Naive thymus-derived CD4-positive, alpha-beta T cell (primary cell): ENCODE measurements around the gene C4orf36. TPM values are rescaled to one million over a fixed set of nuclear protein-coding genes. Genes with fewer than 3 reads are reported as not detected.

Experiments used
- ATAC-seq: fragments of 150-1000 bp; cut with Tn5 transposase; 2 replicates; pipeline ENCODE4 v1.10.0; 2021; ENCODE audit warnings: mild to moderate bottlenecking, moderate library complexity
- CTCF ChIA-PET: fragments of 350-600 bp; sonication (Branson Sonifier 250); formaldehyde crosslinking; loops from one replicate; lab custom pipeline; 2021; ENCODE audit warnings: antibody characterized with exemption; lab: Charles Lee
- POLR2A ChIA-PET: fragments of 350-600 bp; sonication (Branson Sonifier 250); formaldehyde crosslinking; loops from one replicate; lab custom pipeline; 2021; ENCODE audit warnings: antibody characterized with exemption, inconsistent platforms; lab: Charles Lee
- DNase-seq, 9 donors: peaks; one replicate each; pipeline versions ENCODE4 v3.0.0 to v3.0.0-alpha.2; 2020 to 2022; ENCODE audit warnings: mixed read lengths in 1 of 9
- H3K27ac ChIP-seq: one replicate; pipeline ENCODE4 v1.7.0; 2013; ENCODE audit warnings: mild to moderate bottlenecking, low read depth, low read length, moderate library complexity
- H3K27me3 ChIP-seq, 2 donors: one replicate each; pipeline ENCODE4 v1.7.0; 2013; ENCODE audit warnings: low read length in 2 of 2, mild to moderate bottlenecking in 2 of 2, moderate library complexity in 2 of 2; ENCODE audit not compliant: control insufficient read depth in 2 of 2, insufficient read depth in 2 of 2
- H3K36me3 ChIP-seq, 3 experiments: 1 replicate in 2 of 3; 2 replicates in 1 of 3; pipeline ENCODE4 v1.7.0; 2013; ENCODE audit warnings: low read length in 3 of 3, mild to moderate bottlenecking in 3 of 3, moderate library complexity in 1 of 3; ENCODE audit not compliant: insufficient read depth in 3 of 3, control insufficient read depth in 2 of 3
- H3K4me1 ChIP-seq, 2 donors: one replicate each; pipeline ENCODE4 v1.7.0; 2013; ENCODE audit warnings: low read length in 2 of 2, mild to moderate bottlenecking in 2 of 2, moderate library complexity in 1 of 2; ENCODE audit not compliant: control insufficient read depth in 2 of 2, insufficient read depth in 2 of 2
- H3K4me3 ChIP-seq: 2 replicates; pipeline ENCODE4 v1.7.0; 2013; ENCODE audit warnings: mild to moderate bottlenecking, low read length
- H3K9me3 ChIP-seq, 3 experiments: 1 replicate in 2 of 3; 2 replicates in 1 of 3; pipeline ENCODE4 v1.7.0; 2013; ENCODE audit warnings: low read length in 3 of 3; ENCODE audit not compliant: control insufficient read depth in 2 of 3
- H3K27ac Mint-ChIP-seq, 9 donors: one replicate each; pipeline ENCODE4 v1.8.0; 2020 to 2022; ENCODE audit warnings: mixed read lengths in 9 of 9, mild to moderate bottlenecking in 8 of 9, moderate library complexity in 5 of 9, inconsistent platforms in 2 of 9
- H3K27me3 Mint-ChIP-seq, 5 donors: one replicate each; pipeline ENCODE4 v1.8.0; 2021 to 2022; ENCODE audit warnings: mixed read lengths in 5 of 5, mild to moderate bottlenecking in 1 of 5
- H3K36me3 Mint-ChIP-seq, 5 donors: one replicate each; pipeline ENCODE4 v1.8.0; 2020 to 2022; ENCODE audit warnings: mixed read lengths in 5 of 5, mild to moderate bottlenecking in 3 of 5, inconsistent platforms in 1 of 5
- H3K4me1 Mint-ChIP-seq, 7 donors: one replicate each; pipeline ENCODE4 v1.8.0; 2020 to 2022; ENCODE audit warnings: mixed read lengths in 7 of 7, mild to moderate bottlenecking in 3 of 7, inconsistent platforms in 1 of 7
- H3K4me3 Mint-ChIP-seq, 10 donors: one replicate each; pipeline ENCODE4 v1.8.0; 2020 to 2022; ENCODE audit warnings: mild to moderate bottlenecking in 10 of 10, mixed read lengths in 10 of 10, moderate library complexity in 6 of 10, inconsistent platforms in 2 of 10
- H3K9me3 Mint-ChIP-seq, 11 donors: one replicate each; pipeline ENCODE4 v1.8.0; 2020 to 2022; ENCODE audit warnings: mixed read lengths in 11 of 11, mild to moderate bottlenecking in 4 of 11, inconsistent platforms in 1 of 11, moderate library complexity in 1 of 11
- intact Hi-C, 2 donors: fragments of 100-400 bp; cut with micrococcal nuclease; formaldehyde crosslinking; loops; one replicate each; pipeline ENCODE4 v1.15.1; 2023
- polyA plus RNA-seq, 2 donors: library from polyadenylated mRNA; unstranded; fragments of 300-500 nt; fragmentation: Illumina TruSeq; gene quantifications; one replicate each; pipeline ENCODE4 v1.2.3, GENCODE V29; 2021
- total RNA-seq, 6 experiments: library from RNA in 5 of 6; stranded (reverse) in 5 of 6; gene quantifications; 1 replicate in 5 of 6; 2 replicates in 1 of 6; pipeline ENCODE4 v1.2.3 and lab custom pipeline; 2021 to 2026

The C4orf36 gene
- total and polyA plus RNA-seq, 7 experiments from 2014 or later = not detected

DNA sequence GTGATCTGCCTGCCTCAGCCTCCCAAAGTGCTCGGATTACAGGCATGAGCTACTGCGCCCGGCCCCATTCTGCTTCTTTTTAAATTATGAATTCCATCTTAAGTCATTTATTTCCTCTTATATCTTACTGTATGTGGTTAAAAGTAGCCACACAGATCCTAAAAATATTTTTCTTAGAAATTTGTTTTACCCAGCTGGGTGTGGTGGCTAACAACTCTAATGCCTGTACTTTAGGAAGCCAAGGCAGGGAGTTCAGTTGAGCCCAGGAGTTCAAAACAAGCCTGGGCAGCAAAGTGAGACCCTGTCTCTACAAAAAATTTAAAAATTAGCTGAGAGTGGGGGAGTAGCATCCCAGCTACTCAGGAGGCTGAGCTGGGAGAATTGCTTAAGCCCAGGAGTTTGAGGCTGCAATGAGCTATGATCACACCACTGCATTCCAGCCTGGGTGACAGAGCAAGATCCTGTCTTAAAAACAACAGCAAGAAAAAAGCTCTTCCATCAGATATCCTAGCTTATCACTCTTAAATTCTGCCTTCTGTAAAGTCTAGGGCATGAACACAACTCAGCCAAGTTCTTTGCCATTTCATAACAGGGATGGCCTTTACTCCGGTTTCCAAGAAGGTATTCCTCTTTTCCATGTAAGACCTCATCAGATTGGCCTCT, 27.5 kb upstream of the C4orf36 start:
- ChIA-PET CTCF (interaction anchor here (0.8 to 7.2 kb wide), 5 partner anchors 10 to 184 kb away, joined by 3 to 215 read pairs (median 4); partner anchors contain the start of gene AFF1), POLR2A (no interaction called here)
- DNase-seq (no peak), ATAC-seq (no peak)
- no peaks in the 10 kb centered on the region for H3K9me3 ChIP-seq
- H3K4me1 Mint-ChIP-seq = peaks cover 0 to 11% (median 0%) of the 10 kb centered on the region in 7 donors
- no peak overlapping the region for H3K27ac Mint-ChIP-seq
- H3K4me3 Mint-ChIP-seq = no peak overlapping the region
- H3K27me3 Mint-ChIP-seq = peaks cover 0 to 3% (median 0%) of the 10 kb centered on the region in 5 donors
- H3K27ac ChIP-seq = no peak overlapping the region
- peaks cover 0 to 29% (median 4%) of the 10 kb centered on the region in 5 donors for H3K36me3 Mint-ChIP-seq
- H3K36me3 ChIP-seq = no peaks in the 10 kb centered on the region
- H3K4me3 ChIP-seq = no peak overlapping the region
- no peaks in the 10 kb centered on the region for H3K27me3 ChIP-seq
- peaks cover 0 to 3% (median 0%) of the 10 kb centered on the region in 11 donors for H3K9me3 Mint-ChIP-seq
- H3K4me1 ChIP-seq = no peaks in the 10 kb centered on the region
- intact Hi-C loops = loop anchor here in 1 of 2 donors (5.0 kb wide), 1 partner anchor 548 kb away; no protein-coding TSS in a partner anchor

DNA sequence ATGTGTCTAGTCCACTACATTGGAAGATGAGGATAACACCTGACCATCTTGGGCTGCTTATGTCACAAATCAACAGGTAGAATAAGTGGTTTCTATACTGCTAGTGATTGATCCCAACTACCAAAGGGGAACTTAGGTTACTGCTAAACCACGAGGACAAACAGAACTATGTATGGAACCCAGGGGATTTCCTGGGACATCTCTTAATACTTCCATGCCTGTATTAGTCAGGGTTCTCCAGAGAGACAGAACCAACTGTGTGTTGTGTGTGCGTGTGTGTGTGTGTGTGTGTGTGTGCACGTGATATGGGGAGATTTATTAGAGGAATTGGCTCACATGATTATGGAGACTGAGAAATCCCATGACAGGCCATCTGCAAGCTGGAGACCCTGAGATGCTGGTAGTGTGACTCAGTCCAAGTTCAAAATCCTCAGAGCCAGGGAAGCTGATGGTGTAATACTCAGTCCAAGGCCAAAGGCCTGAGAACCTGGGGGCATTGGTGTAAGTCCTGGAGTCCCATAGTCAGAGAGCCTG, 26.4 kb upstream of the C4orf36 start:
- DNase-seq (no peak), ATAC-seq (peak; percentile 13)
- Histone ChIP-seq H3K27ac (no peak overlapping the region), H3K4me3 (no peak overlapping the region), H3K4me1 (no peaks in the 10 kb centered on the region), H3K27me3 (no peaks in the 10 kb centered on the region), H3K9me3 (no peaks in the 10 kb centered on the region), H3K36me3 (no peaks in the 10 kb centered on the region)
- no peak overlapping the region for H3K27ac Mint-ChIP-seq
- peaks cover 0 to 3% (median 0%) of the 10 kb centered on the region in 5 donors for H3K27me3 Mint-ChIP-seq
- intact Hi-C loops = no loop called here
- H3K36me3 Mint-ChIP-seq = peaks cover 0 to 29% (median 4%) of the 10 kb centered on the region in 5 donors
- H3K9me3 Mint-ChIP-seq = peaks cover 0 to 3% (median 0%) of the 10 kb centered on the region in 11 donors
- H3K4me3 Mint-ChIP-seq = no peak overlapping the region
- peaks cover 0 to 11% (median 0%) of the 10 kb centered on the region in 7 donors for H3K4me1 Mint-ChIP-seq
- CTCF ChIA-PET = interaction anchor here (1.3 to 7.2 kb wide), 2 partner anchors 11 to 172 kb away, joined by 3 to 215 read pairs; no protein-coding TSS in a partner anchor
- POLR2A ChIA-PET = no interaction called here

DNA sequence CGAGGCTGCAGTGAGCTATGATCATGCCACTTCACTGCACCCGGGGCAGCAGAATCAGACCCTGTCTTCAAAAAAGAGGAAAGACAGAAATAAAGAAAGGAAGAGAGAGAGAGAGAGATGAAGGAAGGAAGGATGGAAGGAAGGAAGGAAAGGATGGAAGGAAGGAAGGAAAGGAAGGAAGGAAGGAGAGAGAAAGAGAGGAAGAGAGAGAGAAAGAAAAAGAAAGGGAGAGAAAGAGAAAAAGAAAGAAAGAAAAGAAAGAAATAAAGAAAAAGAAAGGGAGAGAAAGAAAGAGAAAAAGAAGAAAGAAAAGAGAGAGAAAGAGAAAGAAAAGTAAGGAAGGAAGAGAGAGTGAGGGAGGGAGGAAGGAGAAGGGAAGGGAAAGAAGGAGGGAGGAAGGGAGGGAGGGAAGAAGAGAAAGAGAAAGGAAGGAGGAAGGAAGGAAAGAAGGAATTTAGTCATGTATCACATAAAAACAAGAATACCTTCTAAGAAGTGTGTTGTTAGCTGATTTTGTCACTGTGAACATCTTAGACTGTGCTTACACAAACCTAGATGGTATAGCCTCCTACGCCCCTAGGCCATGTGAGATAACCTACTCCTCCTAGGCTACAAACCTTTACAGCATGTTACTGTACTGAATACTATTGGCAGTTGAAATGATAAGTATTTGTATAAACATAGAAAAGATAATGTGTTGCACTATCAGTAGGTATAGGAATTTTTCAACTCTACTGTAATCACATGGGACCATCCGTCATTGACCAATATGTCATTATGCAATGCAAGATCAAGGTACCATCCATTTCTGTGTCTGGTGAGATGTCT, 25.2 kb upstream of the C4orf36 start:
- Mint-ChIP-seq H3K4me3 (no peak overlapping the region), H3K9me3 (peaks cover 0 to 3% (median 0%) of the 10 kb centered on the region in 11 donors), H3K27me3 (peaks cover 0 to 3% (median 0%) of the 10 kb centered on the region in 5 donors), H3K36me3 (peaks cover 0 to 33% (median 4%) of the 10 kb centered on the region in 5 donors), H3K27ac (no peak overlapping the region), H3K4me1 (peaks cover 0 to 9% (median 0%) of the 10 kb centered on the region in 7 donors)
- Histone ChIP-seq H3K27ac (no peak overlapping the region), H3K4me3 (no peak overlapping the region), H3K27me3 (no peaks in the 10 kb centered on the region), H3K36me3 (no peaks in the 10 kb centered on the region), H3K4me1 (no peaks in the 10 kb centered on the region), H3K9me3 (no peaks in the 10 kb centered on the region)
- DNase-seq (no peak), ATAC-seq (no peak)
- POLR2A ChIA-PET = interaction anchor here (0.9 kb wide), 1 partner anchor 17 kb away, joined by 3 read pairs; the partner anchor contains the start of gene AFF1
- intact Hi-C loops = no loop called here
- CTCF ChIA-PET = interaction anchor here (0.6 to 1.2 kb wide), 3 partner anchors 88 to 175 kb away, joined by 3 to 4 read pairs (median 3); no protein-coding TSS in a partner anchor

DNA sequence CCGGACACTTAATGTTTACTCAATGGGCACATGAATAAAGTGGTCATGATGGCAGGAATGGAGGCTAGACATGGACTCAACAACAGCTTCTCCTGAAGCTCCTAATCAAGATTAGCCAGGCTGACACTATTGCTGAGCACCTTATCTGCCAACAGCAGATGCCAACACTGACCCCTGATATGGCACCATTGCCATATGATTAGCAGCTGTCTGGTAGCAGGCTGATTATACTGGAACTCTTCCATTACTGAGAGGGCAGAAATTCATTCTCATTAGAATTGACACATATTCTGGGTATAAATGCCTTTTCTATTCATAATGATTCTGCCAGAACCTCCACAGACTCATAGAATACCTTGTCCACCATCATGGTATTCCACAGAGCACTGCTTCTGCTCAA, 24.2 kb upstream of the C4orf36 start:
- ChIA-PET POLR2A (no interaction called here), CTCF (interaction anchor here (0.6 to 1.2 kb wide), 4 partner anchors 89 to 177 kb away, joined by 3 to 4 read pairs (median 4); no protein-coding TSS in a partner anchor)
- Histone ChIP-seq H3K4me3 (no peak overlapping the region), H3K4me1 (no peaks in the 10 kb centered on the region), H3K36me3 (no peaks in the 10 kb centered on the region), H3K27ac (no peak overlapping the region), H3K9me3 (no peaks in the 10 kb centered on the region), H3K27me3 (no peaks in the 10 kb centered on the region)
- DNase-seq = no peak
- intact Hi-C loops = no loop called here
- Mint-ChIP-seq H3K9me3 (peaks cover 0 to 3% (median 0%) of the 10 kb centered on the region in 11 donors), H3K27me3 (peaks cover 0 to 3% (median 0%) of the 10 kb centered on the region in 5 donors), H3K4me1 (peaks cover 0 to 9% (median 0%) of the 10 kb centered on the region in 7 donors), H3K36me3 (peaks cover 0 to 33% (median 4%) of the 10 kb centered on the region in 5 donors), H3K27ac (peak overlapping the region in 1 of 9 donors; percentile 16), H3K4me3 (no peak overlapping the region)
- no peak for ATAC-seq

DNA sequence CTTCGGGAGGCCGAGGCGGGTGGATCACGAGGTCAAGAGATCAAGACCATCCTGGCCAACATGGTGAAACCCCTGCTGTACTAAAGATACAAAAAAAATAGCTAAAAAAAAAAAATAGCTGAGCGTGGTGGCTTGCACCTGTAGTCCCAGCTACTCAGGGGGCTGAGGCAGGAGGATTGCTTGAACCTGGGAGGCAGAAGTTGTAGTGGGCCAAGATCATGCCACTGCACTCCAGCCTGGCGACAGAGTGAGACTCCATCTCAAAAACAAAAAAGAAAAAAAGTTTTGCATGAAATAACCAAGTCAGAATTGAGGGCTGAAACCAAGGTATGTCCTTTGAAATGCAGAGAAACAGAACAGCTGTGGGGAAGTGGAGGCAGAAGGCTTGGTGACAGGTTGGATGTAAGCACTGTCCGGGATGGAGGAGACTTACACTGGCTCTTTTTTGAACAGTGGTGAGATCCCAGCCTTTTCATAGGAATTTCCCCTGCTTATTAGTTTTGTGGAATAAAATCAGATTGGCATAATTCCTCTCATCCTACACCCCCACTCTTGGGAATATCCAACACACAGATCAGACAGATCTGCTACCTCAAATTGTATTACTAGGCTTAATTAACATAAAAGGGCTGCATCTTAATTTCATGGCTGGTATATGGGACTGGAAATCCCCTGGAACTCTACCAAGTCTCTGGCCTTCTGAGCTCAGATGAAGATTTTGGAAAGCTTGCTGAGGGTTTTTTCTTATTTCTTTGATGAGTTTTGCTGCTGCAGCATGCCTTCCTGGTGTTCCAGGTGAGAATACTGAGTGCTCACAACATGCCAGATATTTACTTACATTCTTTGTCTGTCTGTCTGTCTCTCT, 18.8 kb upstream of the C4orf36 start:
- H3K27me3 Mint-ChIP-seq = peaks cover 0 to 3% (median 0%) of the 10 kb centered on the region in 5 donors
- H3K27ac ChIP-seq = no peak overlapping the region
- H3K36me3 ChIP-seq = no peaks in the 10 kb centered on the region
- H3K27ac Mint-ChIP-seq = no peak overlapping the region
- CTCF ChIA-PET = no interaction called here
- H3K4me1 Mint-ChIP-seq = peaks cover 10 to 30% (median 19%) of the 10 kb centered on the region in 7 donors
- no peak overlapping the region for H3K4me3 ChIP-seq
- H3K9me3 ChIP-seq = no peaks in the 10 kb centered on the region
- POLR2A ChIA-PET = no interaction called here
- ATAC-seq = no peak
- no peaks in the 10 kb centered on the region for H3K4me1 ChIP-seq
- H3K4me3 Mint-ChIP-seq = no peak overlapping the region
- H3K36me3 Mint-ChIP-seq = peaks cover 0 to 12% (median 0%) of the 10 kb centered on the region in 5 donors
- no peak for DNase-seq
- no peaks in the 10 kb centered on the region for H3K27me3 ChIP-seq
- peaks cover 0 to 3% (median 0%) of the 10 kb centered on the region in 11 donors for H3K9me3 Mint-ChIP-seq
- intact Hi-C loops = no loop called here
